DMS53 (cell line): ENCODE results near the gene NOL6.
"Not testable (repeated sequence)": the region's sequence is repeated elsewhere in the genome, so short reads cannot be mapped to it uniquely, and the experiment has no call there.

ENCODE experiments used
- DNase-seq: peaks from one replicate; lab custom pipeline; 2025; lab: John Stamatoyannopoulos, UW

NOL6 gene

GRCh38 chr9:33472881-33473615 lies 676 bp downstream of the NOL6 start:
- peak; percentile 44 for DNase-seq

GRCh38 chr9:33472171-33472880 lies 1.4 kb downstream of the NOL6 start:
- no peak for DNase-seq

- DNase-seq, result no peak
These were observed 2.4 kb downstream of the NOL6 start for GRCh38 chr9:33471361-33471760.

GRCh38 chr9:33469891-33470290 lies 3.8 kb downstream of the NOL6 start:
- no peak for DNase-seq

- DNase-seq, result no peak
These were observed 4.7 kb downstream of the NOL6 start for GRCh38 chr9:33468797-33469621.

GRCh38 chr9:33468215-33468730 lies 5.5 kb downstream of the NOL6 start:
- no peak for DNase-seq

GRCh38 chr9:33467526-33467925 lies 6.2 kb downstream of the NOL6 start:
- no peak for DNase-seq

GRCh38 chr9:33466565-33467495 lies 6.9 kb downstream of the NOL6 start:
- peak; percentile 81 for DNase-seq

GRCh38 chr9:33465596-33466564 lies 7.8 kb downstream of the NOL6 start:
- no peak for DNase-seq

- DNase-seq, result no peak
These were observed 8.6 kb downstream of the NOL6 start for GRCh38 chr9:33465096-33465495.

- no peak for DNase-seq
These were observed 9.6 kb downstream of the NOL6 start for GRCh38 chr9:33464045-33464636.

- no peak for DNase-seq
These were observed 10.6 kb downstream of the NOL6 start for GRCh38 chr9:33463151-33463550.

- no peak for DNase-seq
These were observed 12.2 kb downstream of the NOL6 start for GRCh38 chr9:33461492-33461891.

- no peak for DNase-seq
These were observed 12.9 kb downstream of the NOL6 start for GRCh38 chr9:33460854-33461253.

- DNase-seq, result peak; percentile 64
These were observed 14.6 kb downstream of the NOL6 start for GRCh38 chr9:33459115-33459514.

GRCh38 chr9:33458444-33458843 lies 15.3 kb downstream of the NOL6 start:
- peak; percentile 96 for DNase-seq

- no peak for DNase-seq
These were observed 17.8 kb downstream of the NOL6 start for GRCh38 chr9:33455945-33456344.

- DNase-seq, result not testable (repeated sequence)
These were observed 18.3 kb downstream of the NOL6 start for GRCh38 chr9:33455456-33455855.

GRCh38 chr9:33454661-33455026 lies 19.1 kb downstream of the NOL6 start:
- not testable (repeated sequence) for DNase-seq
